AG09319 (cell line): ENCODE results near the gene HLCS.
A peak's percentile ranks its signal among the peaks of the same experiment; 100 is the strongest.

ENCODE experiments used
- DNase-seq: peaks from one replicate; pipeline ENCODE4 v3.0.0-alpha.2; 2010; ENCODE audit warnings: low read depth; ENCODE audit errors: extremely low read depth
- TF ChIP-seq, protein P1 (sequence below): IDR thresholded peaks from 2 replicates; pipeline ENCODE4 v1.5.1; 2011; ENCODE audit warnings: low read depth, mild to moderate bottlenecking, inconsistent platforms, low read length, moderate library complexity

The HLCS gene

DNA sequence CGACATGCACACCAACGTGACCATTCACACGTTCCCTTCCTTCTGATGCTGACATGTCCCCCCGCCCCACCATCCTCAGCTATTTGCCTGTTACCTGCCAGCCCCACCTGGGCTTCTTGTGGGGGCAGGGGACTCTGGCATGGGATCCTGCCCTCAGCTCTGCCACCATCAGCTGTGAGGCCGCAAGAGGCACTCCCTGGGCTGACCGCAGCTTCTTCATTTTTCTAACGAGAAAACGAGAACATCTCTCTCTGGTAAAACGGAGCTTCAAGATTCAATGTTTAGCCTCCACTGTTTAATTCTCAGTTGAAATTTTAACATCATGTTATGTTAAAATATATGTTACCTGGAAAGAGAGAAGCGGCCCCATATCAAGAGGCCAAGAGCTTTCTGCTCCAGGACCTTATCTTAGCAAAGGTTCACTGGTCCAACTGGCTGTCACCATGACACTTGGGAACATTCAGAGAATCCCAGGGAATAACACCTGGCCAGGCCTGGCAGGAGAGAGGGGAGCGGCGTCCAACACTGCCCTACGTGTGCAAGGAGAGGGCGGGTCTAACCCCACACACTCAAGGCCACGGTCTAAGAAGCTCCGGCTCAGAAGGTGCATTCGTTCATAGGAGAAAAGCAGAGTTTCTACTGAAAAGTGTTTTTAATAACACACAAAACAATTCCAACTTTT, 51.3 kb downstream of the HLCS start:
- TF ChIP-seq, protein P1, sequence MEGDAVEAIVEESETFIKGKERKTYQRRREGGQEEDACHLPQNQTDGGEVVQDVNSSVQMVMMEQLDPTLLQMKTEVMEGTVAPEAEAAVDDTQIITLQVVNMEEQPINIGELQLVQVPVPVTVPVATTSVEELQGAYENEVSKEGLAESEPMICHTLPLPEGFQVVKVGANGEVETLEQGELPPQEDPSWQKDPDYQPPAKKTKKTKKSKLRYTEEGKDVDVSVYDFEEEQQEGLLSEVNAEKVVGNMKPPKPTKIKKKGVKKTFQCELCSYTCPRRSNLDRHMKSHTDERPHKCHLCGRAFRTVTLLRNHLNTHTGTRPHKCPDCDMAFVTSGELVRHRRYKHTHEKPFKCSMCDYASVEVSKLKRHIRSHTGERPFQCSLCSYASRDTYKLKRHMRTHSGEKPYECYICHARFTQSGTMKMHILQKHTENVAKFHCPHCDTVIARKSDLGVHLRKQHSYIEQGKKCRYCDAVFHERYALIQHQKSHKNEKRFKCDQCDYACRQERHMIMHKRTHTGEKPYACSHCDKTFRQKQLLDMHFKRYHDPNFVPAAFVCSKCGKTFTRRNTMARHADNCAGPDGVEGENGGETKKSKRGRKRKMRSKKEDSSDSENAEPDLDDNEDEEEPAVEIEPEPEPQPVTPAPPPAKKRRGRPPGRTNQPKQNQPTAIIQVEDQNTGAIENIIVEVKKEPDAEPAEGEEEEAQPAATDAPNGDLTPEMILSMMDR = no peak
- no peak for DNase-seq

DNA sequence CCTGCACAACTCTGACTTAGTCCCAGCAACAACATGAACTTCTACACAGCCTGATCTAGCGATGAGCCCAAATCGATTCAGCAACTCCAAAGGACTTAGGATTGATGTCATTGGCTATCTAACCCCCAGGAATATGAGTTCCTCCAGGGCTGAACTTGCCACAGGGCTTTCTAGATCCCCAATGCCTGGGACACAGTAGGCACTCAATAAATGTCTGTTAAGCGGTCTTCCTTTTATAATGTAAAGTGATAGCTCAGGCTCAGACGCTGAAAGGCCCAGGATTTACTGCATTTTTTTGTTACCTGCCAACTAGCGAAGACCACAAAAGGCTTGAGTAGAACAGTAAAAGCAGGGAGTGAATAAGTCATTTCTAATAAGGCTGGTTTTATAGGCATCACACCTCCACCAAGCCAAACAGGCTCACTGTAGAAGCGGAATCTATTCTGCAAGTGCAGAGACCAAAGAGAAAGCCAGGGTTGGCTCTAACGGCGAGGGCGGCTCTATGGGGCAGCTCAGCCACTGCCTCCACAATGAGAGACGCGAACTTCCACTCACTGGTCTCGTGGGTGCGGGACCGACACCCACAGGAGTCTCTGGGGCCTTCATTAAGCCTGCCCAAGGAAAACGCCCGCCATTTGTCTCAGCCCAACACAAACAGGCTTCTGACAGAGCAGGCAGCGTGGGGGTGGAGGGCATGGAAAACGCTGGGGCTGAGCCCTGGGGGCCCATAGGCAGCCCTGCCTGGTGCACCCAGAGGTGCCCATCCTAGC, 52.0 kb downstream of the HLCS start:
- no peak for DNase-seq
- TF ChIP-seq, protein P1 = no peak

DNA sequence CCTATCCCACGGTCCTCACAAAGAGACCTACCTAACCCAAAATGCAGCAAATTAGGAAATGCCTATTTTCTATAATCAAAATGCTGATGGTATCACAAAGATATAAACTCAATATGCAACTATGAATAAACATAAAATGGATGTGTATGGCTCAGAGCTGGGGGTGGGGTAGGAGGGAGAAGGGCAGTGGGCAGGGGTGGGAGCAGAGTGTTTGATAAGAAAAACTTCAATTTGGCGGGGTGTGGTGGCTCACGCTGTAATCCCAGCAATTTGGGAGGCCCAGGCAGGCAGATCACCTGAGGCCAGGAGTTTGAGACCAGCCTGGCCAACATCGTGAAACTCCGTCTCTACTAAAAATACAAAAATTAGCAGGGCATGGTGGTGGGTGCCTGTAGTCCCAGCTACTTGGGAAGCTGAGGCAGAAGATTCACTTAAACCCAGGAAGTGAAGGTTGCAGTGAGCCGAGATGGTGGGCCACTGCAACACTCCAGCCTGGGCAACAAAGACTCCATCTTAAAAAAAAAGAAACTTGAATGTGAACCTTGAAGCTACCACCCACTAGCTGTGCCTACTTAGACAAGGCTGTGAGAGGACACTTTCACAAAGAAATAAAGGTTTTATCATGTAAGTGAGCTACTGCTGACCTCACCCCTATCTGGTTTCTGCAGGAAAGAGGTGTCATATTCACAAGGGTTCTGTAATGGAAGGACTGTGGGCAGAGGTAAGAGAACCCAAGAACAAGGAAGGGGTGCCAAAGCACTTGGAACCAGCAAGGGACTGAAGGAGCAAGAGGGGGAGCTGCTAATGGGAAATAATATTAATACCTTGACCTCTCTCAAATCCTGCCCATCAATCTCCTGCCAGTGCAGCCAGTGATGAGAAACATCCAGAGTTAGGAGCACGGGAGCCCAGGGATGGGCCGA, 53.0 kb downstream of the HLCS start:
- TF ChIP-seq, protein P1 = no peak
- no peak for DNase-seq

DNA sequence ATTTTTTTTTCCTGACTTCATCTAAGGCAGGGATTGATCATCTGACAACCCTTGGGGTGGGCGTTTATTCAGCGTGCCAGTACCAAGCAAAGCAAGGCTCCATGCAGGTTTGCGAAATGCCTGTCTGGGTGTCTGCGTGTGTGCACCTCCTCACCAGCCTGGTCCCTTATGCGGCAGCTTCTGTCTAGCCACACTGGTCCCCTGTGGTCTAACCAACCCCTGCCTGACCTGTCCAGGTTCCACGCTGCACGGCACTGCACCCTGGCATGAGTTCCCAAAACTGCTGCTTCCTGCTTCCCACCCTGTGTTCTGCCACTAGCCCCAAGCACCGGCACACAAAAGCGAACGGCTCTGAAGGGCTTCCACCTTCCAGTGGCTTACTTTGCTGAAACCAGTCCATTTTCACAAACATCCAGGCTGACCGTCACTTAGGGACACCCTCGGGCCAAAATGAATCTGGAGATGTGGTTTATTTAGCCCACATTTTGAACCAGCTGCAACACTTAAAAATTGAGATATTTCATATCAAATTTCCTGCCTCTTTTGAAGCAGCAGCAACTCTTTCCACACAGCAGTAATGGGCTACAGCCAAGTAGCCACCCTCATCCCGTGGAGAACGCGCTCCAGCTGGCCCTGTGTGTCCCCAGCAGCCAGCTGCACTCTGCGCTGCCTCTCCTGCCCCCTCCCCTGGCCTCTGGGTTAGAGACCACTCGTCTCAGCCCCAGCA, 55.7 kb downstream of the HLCS start:
- TF ChIP-seq, protein P1 = no peak
- DNase-seq = peak; percentile 45

DNA sequence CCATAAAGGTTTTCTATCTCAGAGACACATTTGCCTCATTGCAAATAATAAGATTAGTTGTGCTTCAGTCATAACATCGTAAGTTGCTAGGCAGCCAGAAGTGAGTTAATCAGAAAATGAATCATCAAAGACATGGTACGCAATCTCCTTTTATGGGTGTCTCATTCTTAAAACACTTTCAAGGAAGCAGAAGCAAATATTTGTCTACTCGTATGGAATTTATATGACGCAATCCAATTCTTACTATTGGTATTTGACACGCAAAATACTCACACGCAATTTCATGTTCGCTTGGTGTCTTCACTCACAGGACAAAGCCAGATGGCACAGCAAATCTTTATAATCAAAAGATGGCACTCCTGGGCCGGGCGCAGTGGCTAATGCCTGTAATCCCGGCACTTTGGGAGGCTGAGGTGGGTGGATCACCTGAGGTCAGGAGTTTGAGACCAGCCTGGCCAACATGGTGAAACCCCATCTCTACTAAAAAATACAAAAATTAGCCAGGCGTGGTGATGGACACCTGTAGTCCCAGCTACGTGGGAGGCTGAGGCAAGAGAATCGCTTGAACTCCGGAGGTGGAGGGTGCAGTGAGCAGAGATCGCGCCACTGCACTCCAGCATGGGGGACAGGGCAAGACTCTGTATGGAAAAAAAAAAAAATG, 56.4 kb downstream of the HLCS start:
- DNase-seq = peak; percentile 91
- TF ChIP-seq, protein P1 = no peak

DNA sequence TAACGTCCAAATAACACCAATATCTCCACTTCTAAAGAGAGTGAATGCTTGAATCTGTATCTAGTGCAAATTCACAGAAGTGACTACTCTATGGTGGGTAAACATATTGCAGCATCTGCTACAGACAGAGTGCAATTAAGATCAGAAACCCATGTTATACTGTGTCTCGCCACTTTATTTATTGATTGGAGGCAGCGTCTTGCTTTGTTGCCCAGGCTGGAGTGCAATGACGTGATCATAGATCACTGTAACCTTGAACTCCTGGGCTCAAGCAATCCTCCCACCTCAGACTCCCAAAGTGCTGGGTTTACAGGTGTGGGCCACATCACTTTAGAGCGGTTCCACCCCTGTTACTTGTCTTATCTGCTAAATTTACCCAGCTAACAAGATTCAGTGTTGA, 57.0 kb downstream of the HLCS start:
- TF ChIP-seq, protein P1 = no peak
- no peak for DNase-seq
